Measurements from ENCODE around the gene OLFML1.

Gene OLFML1

GRCh38 chr11:7506243-7506642, 20.9 kb downstream of the OLFML1 start:
- H3K4me3 ChIP-seq (ENCODE audit: low read depth, low read length): no peak overlapping the region

GRCh38 chr11:7508087-7508486, 22.8 kb downstream of the OLFML1 start:
- no peak for TF ChIP-seq CTCF (IDR thresholded peaks at IDR 0.05; ENCODE audit: borderline replicate concordance, insufficient read depth, low read depth, low read length)
- H3K4me3 ChIP-seq (ENCODE audit: low read depth, low read length): no peak overlapping the region

More at GRCh38 chr11:7506243-7506642, 20.9 kb downstream of the OLFML1 start:
- TF ChIP-seq CTCF (IDR thresholded peaks at IDR 0.05; ENCODE audit: borderline replicate concordance, insufficient read depth, low read depth, low read length): no peak

- H3K4me3 ChIP-seq (ENCODE audit: low read depth, low read length): no peak overlapping the region
- no peak for TF ChIP-seq CTCF (IDR thresholded peaks at IDR 0.05; ENCODE audit: borderline replicate concordance, insufficient read depth, low read depth, low read length)
These were observed 24.7 kb downstream of the OLFML1 start for GRCh38 chr11:7509966-7510365.

- H3K4me3 ChIP-seq (ENCODE audit: low read depth, low read length): no peak overlapping the region
These were observed 26.1 kb downstream of the OLFML1 start for GRCh38 chr11:7511401-7511800.

GRCh38 chr11:7512525-7513233, 27.4 kb downstream of the OLFML1 start:
- peak; percentile 31; the same call in 1 of the 2 replicates for TF ChIP-seq CTCF (IDR thresholded peaks at IDR 0.05; ENCODE audit: borderline replicate concordance, insufficient read depth, low read depth, low read length)
- H3K4me3 ChIP-seq (ENCODE audit: low read depth, low read length): peak overlapping the region; percentile 98

More at GRCh38 chr11:7511401-7511800, 26.1 kb downstream of the OLFML1 start:
- no peak for TF ChIP-seq CTCF (IDR thresholded peaks at IDR 0.05; ENCODE audit: borderline replicate concordance, insufficient read depth, low read depth, low read length)

- peak; percentile 81 for TF ChIP-seq CTCF (IDR thresholded peaks at IDR 0.05; ENCODE audit: borderline replicate concordance, insufficient read depth, low read depth, low read length)
- peak within 1 kb of the TSS; percentile 98 for H3K4me3 ChIP-seq (ENCODE audit: low read depth, low read length)
These were observed 28.2 kb downstream of the OLFML1 start, which contains the start of gene PPFIBP2 for GRCh38 chr11:7513234-7514098. Gene PPFIBP2, plus strand, starts transcription at chr11:7513999. Its CDS starts 35,477 bp downstream, at chr11:7549476.

Data from GM12875 (cell line).